Testis (tissue), 2 donors: Measurements from ENCODE around the gene NADSYN1.

Experiments
- POLR2A ChIP-seq: fragments of 450-650 bp; IDR thresholded peaks from one replicate; pipeline ENCODE4 v1.6.1; 2017; ENCODE audit warnings: antibody characterized with exemption, mild to moderate bottlenecking, moderate library complexity
- TF ChIP-seq, protein P1 (sequence below), 3 experiments: fragments of 450-650 bp in 2 of 3; fragments of 200-600 bp in 1 of 3; sonication (generic) in 1 of 3; IDR thresholded peaks; one replicate each; pipeline ENCODE4 v1.5.1; 2016 to 2019; ENCODE audit warnings: antibody characterized with exemption in 3 of 3, mild to moderate bottlenecking in 2 of 3, moderate library complexity in 1 of 3

DNA sequence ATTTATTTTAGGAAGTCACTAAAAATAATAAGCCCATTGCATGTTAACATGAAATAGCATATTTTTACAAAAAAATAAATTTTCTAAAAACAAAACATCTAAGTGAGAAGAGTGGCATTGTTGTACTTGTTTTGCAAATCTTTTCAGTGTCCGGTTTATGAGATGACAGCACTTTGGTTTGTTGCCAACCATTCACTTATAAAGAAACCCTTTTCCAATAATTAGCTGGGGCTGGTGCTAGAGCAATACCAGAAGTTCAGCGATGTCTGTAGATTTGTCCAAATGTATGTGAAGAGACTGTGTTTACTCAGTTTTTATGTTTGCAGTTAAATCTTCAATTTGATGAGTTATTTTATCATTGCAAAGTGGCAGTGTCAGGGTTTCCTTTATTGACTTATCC is 52.0 kb downstream of the NADSYN1 start:
- TF ChIP-seq POLR2A, result no peak
- TF ChIP-seq, protein P1, sequence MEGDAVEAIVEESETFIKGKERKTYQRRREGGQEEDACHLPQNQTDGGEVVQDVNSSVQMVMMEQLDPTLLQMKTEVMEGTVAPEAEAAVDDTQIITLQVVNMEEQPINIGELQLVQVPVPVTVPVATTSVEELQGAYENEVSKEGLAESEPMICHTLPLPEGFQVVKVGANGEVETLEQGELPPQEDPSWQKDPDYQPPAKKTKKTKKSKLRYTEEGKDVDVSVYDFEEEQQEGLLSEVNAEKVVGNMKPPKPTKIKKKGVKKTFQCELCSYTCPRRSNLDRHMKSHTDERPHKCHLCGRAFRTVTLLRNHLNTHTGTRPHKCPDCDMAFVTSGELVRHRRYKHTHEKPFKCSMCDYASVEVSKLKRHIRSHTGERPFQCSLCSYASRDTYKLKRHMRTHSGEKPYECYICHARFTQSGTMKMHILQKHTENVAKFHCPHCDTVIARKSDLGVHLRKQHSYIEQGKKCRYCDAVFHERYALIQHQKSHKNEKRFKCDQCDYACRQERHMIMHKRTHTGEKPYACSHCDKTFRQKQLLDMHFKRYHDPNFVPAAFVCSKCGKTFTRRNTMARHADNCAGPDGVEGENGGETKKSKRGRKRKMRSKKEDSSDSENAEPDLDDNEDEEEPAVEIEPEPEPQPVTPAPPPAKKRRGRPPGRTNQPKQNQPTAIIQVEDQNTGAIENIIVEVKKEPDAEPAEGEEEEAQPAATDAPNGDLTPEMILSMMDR (IDR thresholded peaks at IDR 0.05), result no peak
